Psoas muscle (tissue), 8 donors: ENCODE measurements around the gene SORBS1. TPM values are rescaled to one million over a fixed set of nuclear protein-coding genes. Genes with fewer than 3 reads are reported as not detected.

ENCODE experiments used
- ATAC-seq, 4 donors: fragments of 200-7000 bp; cut with Tn5 transposase; one replicate each; pipeline ENCODE4 v1.9.1; 2020; ENCODE audit warnings: moderate library complexity in 3 of 4, mild to moderate bottlenecking in 2 of 4
- DNase-seq, 2 donors: peaks; one replicate each; pipeline ENCODE4 v3.0.0-alpha.2; 2020
- H3K27ac ChIP-seq: fragments of 200-600 bp; one replicate; pipeline ENCODE4 v1.8.0; 2022
- H3K27me3 ChIP-seq, 3 donors: fragments of 200-600 bp in 1 of 3; one replicate each; pipeline versions ENCODE4 v1.6.1 to v1.8.0; 2013 to 2022; ENCODE audit warnings: low read length in 2 of 3, mild to moderate bottlenecking in 2 of 3, moderate library complexity in 1 of 3; ENCODE audit not compliant: insufficient read depth in 3 of 3
- H3K36me3 ChIP-seq, 2 donors: fragments of 200-600 bp in 1 of 2; one replicate each; pipeline versions ENCODE4 v1.6.1 to v1.8.0; 2013 to 2022; ENCODE audit warnings: low read depth in 1 of 2, mild to moderate bottlenecking in 1 of 2, moderate library complexity in 1 of 2; ENCODE audit not compliant: insufficient read depth in 1 of 2
- H3K4me1 ChIP-seq: fragments of 200-600 bp; one replicate; pipeline ENCODE4 v1.8.0; 2022
- H3K4me3 ChIP-seq: fragments of 200-600 bp; one replicate; pipeline ENCODE4 v1.8.0; 2022; ENCODE audit warnings: mild to moderate bottlenecking
- H3K9me3 ChIP-seq: fragments of 200-600 bp; one replicate; pipeline ENCODE4 v1.8.0; 2022
- CTCF ChIP-seq: fragments of 200-600 bp; IDR thresholded peaks from one replicate; pipeline ENCODE4 v1.8.0; 2022; ENCODE audit warnings: antibody characterized with exemption
- WGBS, 3 donors: extraction: QIAGEN DNeasy Blood & Tissue Kit; methylation state at CpG; one replicate each; pipeline versions ENCODE4 v1.1.6 to v1.1.7; 2013; 5-methylcytosine and 5-hydroxymethylcytosine counted together
- intact Hi-C, 2 donors: fragments of 100-400 bp; cut with DNase I; formaldehyde crosslinking; loops; one replicate each; pipeline versions ENCODE4 v1.11.0 to v1.14.2; 2022
- polyA plus RNA-seq, 3 donors: library from polyadenylated mRNA; stranded (reverse); fragments of 200-250 nt; gene quantifications; one replicate each; pipeline ENCODE4 v1.2.3, GENCODE V29; 2013
- total RNA-seq, 4 donors: library from RNA; stranded (reverse); fragmentation: NEBNext Ultra II Directional in 2 of 4; extraction: Animal tissue kit (Norgen Biotek cat#: 25700) in 2 of 4; gene quantifications; one replicate each; pipeline versions ENCODE4 v1.2.1 to v1.2.4, GENCODE V29; 2021 to 2023
- donor health status: healthy with polysubstance abuse.
- donor health status: DM: no; HTN: no; CAD: no; lungs with moderate emphysema.
- donor health status: Bipolar disorder and iron deficiency.
- donor health status: healthy.
- donor health status: DM: yes; HTN: yes; CAD: no.
- donor health status: DM: no; HTN: no; CAD: no.
- donor health status: DM: no; HTN: no; CAD: no.
- donor health status: DM: yes; HTN: yes; CAD: no.

Gene SORBS1
- total and polyA plus RNA-seq, 7 donors = 17.3 to 306 (median 145) TPM

GRCh38 chr10:95392217-95392584 is 169.0 kb downstream of the SORBS1 start:
- no peak overlapping the region for H3K4me3 ChIP-seq
- WGBS, 3 donors = 81 to 88% (median 86%) methylated on average over 3 of the region's 3 CpGs
- peak overlapping the region; percentile 33 for H3K27ac ChIP-seq
- DNase-seq = no peak
- peaks cover 33% of the 10 kb centered on the region for H3K4me1 ChIP-seq
- ATAC-seq = no peak
- TF ChIP-seq CTCF = no peak
- H3K36me3 ChIP-seq = peaks cover 3 to 78% of the 10 kb centered on the region in 2 donors
- H3K27me3 ChIP-seq = no peaks in the 10 kb centered on the region
- H3K9me3 ChIP-seq = no peaks in the 10 kb centered on the region
- intact Hi-C loops = no loop called here

- no peaks in the 10 kb centered on the region for H3K27me3 ChIP-seq
- no peaks in the 10 kb centered on the region for H3K9me3 ChIP-seq
- no peak for TF ChIP-seq CTCF
- H3K27ac ChIP-seq = peak overlapping the region; percentile 33
- WGBS, 3 donors = 44 to 59% (median 54%) methylated on average over 4 of the region's 4 CpGs
- intact Hi-C loops = no loop called here
- ATAC-seq (no peak), DNase-seq (no peak)
- H3K4me3 ChIP-seq = no peak overlapping the region
- peaks cover 3 to 78% of the 10 kb centered on the region in 2 donors for H3K36me3 ChIP-seq
- peaks cover 33% of the 10 kb centered on the region for H3K4me1 ChIP-seq
Measured at GRCh38 chr10:95391581-95392216, 169.5 kb downstream of the SORBS1 start.

- peaks cover 33% of the 10 kb centered on the region for H3K4me1 ChIP-seq
Measured at GRCh38 chr10:95391164-95391563, 170.0 kb downstream of the SORBS1 start.

GRCh38 chr10:95389982-95390381 is 171.2 kb downstream of the SORBS1 start:
- no peak overlapping the region for H3K4me3 ChIP-seq
- no peaks in the 10 kb centered on the region for H3K27me3 ChIP-seq
- peaks cover 3 to 79% of the 10 kb centered on the region in 2 donors for H3K36me3 ChIP-seq
- no peak overlapping the region for H3K27ac ChIP-seq
- 94 to 97% (median 95%) methylated on average over 4 of the region's 4 CpGs for WGBS, 3 donors
- ATAC-seq = no peak
- intact Hi-C loops = loop anchor here in 1 of 2 donors (5.0 kb wide), 1 partner anchor 32 kb away; no protein-coding TSS in a partner anchor
- no peaks in the 10 kb centered on the region for H3K9me3 ChIP-seq
- TF ChIP-seq CTCF = no peak
- H3K4me1 ChIP-seq = peaks cover 26% of the 10 kb centered on the region
- no peak for DNase-seq

More at GRCh38 chr10:95391164-95391563, 170.0 kb downstream of the SORBS1 start:
- no peaks in the 10 kb centered on the region for H3K9me3 ChIP-seq
- peaks cover 3 to 79% of the 10 kb centered on the region in 2 donors for H3K36me3 ChIP-seq
- no peak overlapping the region for H3K4me3 ChIP-seq
- peak overlapping the region; percentile 33 for H3K27ac ChIP-seq
- DNase-seq (no peak), ATAC-seq (no peak)
- 56 to 77% (median 66%) methylated on average over 1 of the region's 1 CpG for WGBS, 3 donors
- intact Hi-C loops = no loop called here
- TF ChIP-seq CTCF = no peak
- H3K27me3 ChIP-seq = no peaks in the 10 kb centered on the region

- Histone ChIP-seq H3K4me3 (no peak overlapping the region), H3K4me1 (peaks cover 19% of the 10 kb centered on the region), H3K27ac (peak overlapping the region; percentile 13), H3K36me3 (peaks cover 3 to 79% of the 10 kb centered on the region in 2 donors), H3K9me3 (no peaks in the 10 kb centered on the region), H3K27me3 (no peaks in the 10 kb centered on the region)
- no peak for ATAC-seq
- no peak for TF ChIP-seq CTCF
- intact Hi-C loops = loop anchor here in 1 of 2 donors (5.0 kb wide), 1 partner anchor 33 kb away; no protein-coding TSS in a partner anchor
- no peak for DNase-seq
- WGBS, 3 donors = 45 to 68% (median 64%) methylated on average over 2 of the region's 2 CpGs
Measured at GRCh38 chr10:95389176-95389575, 172.0 kb downstream of the SORBS1 start.
